NCI-H187 treated with DMSO at 0.1 percent for 48 hours (cell line): ENCODE data around the gene UCHL1.
"Not testable (repeated sequence)": the region's sequence is repeated elsewhere in the genome, so short reads cannot be mapped to it uniquely, and the experiment has no call there.

Source experiments
- DNase-seq: peaks from one replicate; lab custom pipeline; 2025; lab: John Stamatoyannopoulos, UW

Gene UCHL1

GRCh38 chr4:41236508-41236907 is 20.2 kb upstream of the UCHL1 start:
- DNase-seq: no peak

DNA sequence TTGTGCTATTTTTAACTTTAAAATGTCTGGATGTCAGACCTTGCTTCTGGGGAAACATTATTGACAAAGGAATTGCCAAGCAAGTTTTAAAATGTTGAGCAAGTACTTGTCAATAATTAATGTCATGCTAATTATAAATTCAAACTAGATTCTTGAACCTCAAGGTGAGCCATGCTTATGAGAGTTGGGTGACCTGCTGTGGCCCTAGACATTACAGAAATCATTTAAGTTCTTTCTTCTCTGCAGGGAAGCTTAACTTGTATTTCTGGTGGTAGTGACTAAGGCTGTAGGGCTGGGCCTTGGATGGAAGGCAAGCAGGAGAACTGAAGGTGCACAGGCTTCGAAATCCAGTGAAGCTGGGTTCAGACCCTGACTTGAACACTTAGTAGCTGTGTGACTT is 14.8 kb upstream of the UCHL1 start:
- DNase-seq: no peak

DNA sequence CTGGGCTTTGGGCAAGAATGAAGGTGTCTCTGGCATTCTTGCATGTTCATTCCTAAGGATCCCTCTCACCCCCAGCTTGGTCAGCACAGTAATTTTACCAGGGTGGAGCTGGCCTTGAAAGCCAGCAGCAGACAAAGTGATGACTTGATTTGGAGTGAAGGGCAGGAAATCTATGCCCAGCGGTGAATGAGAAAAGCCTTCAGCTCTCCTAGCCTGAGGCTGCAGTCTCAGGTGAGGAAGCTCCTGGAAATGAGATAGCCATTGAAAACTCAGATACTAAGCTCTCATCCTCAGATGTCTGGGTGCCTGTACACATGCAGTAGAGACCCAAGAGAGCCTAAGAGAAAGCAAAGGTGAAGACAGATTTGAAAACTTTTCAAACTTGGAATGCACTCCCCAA is 10.7 kb upstream of the UCHL1 start:
- DNase-seq: no peak

DNA sequence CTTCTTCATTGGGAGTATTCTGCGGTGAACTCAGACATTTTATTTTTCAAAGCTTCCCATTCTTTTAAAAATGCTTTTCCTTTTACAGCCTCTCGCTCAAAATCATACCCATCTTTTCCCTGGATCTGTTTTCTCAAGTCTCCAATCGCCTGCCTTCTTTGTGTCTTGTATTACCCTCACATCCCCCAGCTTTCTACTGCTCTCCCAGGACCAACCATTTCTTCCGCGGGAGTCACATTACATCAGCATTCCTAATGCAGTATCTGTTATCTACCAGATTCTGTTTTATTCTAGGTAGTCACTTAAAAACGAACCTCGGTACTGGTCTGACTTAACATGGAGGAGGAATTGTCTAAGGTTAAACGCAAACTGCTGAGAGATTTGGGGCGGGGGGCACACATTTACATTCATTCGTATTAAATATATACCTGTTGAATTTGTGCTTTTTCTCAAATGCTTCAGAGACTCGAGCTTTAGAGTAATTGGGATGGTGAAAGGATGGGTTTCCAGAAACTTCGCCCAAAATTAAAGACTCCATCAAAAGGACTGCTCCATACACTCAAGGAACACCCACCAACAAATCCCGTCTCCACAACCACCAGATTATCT is 493 bp upstream of the UCHL1 start:
- DNase-seq: peak; percentile 6

- DNase-seq: no peak
These were observed 651 bp downstream of the UCHL1 start for GRCh38 chr4:41257257-41257901.

- DNase-seq: no peak
These were observed 1.2 kb downstream of the UCHL1 start for GRCh38 chr4:41257906-41258305.

GRCh38 chr4:41258783-41259182 is 2.1 kb downstream of the UCHL1 start:
- no peak for DNase-seq

DNA sequence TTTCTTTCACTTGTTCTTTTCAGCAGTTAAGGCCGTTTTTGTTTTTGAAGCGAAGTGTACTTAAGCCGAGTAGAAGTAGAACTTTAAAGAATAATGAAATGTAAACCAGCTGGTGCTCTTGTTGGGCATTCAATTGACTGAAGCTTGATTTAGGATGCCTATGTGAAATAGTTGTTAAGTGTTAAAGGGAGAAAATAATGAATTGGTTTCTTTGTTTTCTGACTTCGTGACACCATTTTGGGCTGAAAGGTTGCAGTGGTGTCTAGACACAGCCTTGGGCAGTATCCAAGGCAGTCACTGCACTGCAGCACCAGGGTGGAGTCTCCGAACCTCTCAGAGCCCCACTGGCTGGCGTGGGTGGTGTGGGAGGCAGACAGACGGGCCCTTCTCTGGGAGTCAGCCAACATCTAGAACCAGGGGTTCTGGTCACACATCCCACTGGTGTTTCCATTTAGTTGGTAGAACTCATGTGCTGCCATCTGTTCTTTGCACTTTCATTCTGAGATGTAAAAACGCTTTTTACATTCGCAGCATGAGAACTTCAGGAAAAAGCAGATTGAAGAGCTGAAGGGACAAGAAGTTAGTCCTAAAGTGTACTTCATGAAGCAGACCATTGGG is 3.5 kb downstream of the UCHL1 start:
- no peak for DNase-seq

- DNase-seq: no peak
These were observed 5.5 kb downstream of the UCHL1 start for GRCh38 chr4:41262198-41262597.

GRCh38 chr4:41264212-41264611 is 7.5 kb downstream of the UCHL1 start:
- DNase-seq: no peak

DNA sequence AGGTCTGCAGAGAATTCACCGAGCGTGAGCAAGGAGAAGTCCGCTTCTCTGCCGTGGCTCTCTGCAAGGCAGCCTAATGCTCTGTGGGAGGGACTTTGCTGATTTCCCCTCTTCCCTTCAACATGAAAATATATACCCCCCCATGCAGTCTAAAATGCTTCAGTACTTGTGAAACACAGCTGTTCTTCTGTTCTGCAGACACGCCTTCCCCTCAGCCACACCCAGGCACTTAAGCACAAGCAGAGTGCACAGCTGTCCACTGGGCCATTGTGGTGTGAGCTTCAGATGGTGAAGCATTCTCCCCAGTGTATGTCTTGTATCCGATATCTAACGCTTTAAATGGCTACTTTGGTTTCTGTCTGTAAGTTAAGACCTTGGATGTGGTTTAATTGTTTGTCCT is 11.3 kb downstream of the UCHL1 start:
- peak; percentile 95 for DNase-seq

- no peak for DNase-seq
These were observed 12.2 kb downstream of the UCHL1 start for GRCh38 chr4:41268721-41269517.

DNA sequence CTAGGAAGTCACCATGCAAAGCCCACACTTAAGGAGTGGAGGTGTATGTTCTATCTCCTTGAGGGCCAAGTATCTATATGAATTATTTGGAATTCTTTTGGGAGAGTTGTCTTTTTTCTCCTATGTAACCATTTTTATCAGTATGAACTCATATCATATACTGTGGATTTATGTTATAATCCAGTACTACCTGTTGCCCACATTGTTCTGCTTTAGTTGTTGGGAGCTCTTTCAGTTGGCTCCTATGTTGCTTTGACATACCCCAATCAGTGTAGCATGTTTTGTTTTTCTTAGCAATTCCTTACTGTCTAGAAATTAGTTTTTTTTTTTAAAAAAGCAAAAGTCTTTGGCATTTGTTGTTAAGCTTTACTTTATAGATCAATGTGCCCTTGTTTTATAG is 13.0 kb downstream of the UCHL1 start:
- DNase-seq: no peak

DNA sequence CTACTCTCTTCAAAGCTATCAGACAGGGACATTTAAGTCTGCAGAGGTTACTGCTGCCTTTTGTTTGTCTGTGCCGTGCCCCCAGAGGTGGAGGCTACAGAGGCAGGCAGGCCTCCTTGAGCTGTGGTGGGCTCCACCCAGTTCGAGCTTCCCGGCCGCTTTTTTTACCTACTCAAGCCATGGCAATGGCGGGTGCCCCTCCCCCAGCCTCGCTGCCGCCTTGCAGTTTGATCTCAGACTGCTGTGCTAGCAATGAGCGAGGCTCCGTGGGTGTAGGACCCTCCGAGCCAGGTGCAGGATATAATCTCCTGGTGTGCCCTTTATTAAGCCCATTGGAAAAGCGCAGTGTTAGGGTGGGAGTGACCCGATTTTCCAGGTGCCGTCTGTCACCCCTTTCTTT is 19.2 kb downstream of the UCHL1 start:
- not testable (repeated sequence) for DNase-seq

GRCh38 chr4:41280010-41280409 is 23.3 kb downstream of the UCHL1 start:
- no peak for DNase-seq

DNA sequence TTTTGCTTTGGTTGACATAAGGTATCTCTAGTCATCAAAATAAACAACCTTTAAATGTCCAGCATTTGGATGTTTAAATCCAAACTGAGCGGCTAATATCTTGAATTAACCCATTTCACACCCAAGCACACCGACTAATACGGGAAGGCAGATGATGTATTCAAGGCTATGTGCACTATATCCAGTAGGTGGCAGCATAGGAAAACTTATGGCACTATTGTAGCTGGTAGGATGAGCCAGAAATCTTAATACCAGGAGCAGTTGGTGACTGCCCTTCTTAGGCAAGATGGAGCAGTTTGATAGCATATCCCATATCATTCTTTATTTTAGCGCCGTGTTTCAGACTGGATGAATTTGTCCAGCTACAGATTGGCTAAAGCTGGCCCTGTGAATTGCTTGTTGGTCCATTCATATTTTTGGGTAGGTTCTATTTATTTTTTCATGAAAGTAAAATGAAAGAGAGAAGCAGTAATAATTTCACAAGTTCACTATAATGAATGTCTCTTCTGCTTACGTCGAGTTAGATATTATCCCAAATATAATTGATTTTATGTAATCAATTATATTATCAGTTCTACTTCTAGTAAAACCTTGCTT is 24.4 kb downstream of the UCHL1 start:
- peak; percentile 86 for DNase-seq

- DNase-seq: no peak
These were observed 25.6 kb downstream of the UCHL1 start for GRCh38 chr4:41282366-41282765.

DNA sequence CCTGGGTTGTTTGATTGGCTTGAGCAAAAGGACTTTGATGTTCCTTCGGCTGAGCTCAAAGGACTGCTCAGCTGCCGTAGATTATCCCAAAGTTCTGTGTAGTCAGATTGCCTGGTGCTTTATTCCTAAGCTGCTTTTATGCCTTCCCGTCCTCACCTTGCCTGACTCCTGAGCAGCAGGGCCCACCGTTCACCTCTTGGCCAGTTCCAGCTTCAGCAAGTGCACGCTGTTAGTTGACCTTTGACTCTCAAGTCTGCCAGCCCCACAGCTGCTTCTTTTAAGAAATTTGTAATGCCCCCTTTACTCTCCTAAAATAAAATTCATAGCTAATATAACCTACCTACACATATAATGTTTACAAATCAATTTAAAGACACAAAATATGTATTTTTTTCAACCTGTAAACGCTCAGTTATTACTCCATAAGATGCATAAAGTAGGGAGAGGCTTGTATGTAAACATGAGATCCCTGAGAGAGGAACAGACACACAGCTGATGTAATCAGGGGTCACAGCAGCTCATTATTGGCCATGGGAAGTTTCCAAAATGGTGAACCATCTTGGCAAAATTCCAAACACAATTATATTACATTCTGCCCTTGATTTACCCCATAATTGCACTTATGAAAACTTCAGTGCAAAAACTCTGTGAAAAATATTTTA is 28.6 kb downstream of the UCHL1 start:
- no peak for DNase-seq

- DNase-seq: no peak
These were observed 29.1 kb downstream of the UCHL1 start for GRCh38 chr4:41285864-41286235.

GRCh38 chr4:41287005-41287404 is 30.3 kb downstream of the UCHL1 start:
- DNase-seq: no peak

- DNase-seq: no peak
These were observed 31.1 kb downstream of the UCHL1 start for GRCh38 chr4:41287852-41288251.

DNA sequence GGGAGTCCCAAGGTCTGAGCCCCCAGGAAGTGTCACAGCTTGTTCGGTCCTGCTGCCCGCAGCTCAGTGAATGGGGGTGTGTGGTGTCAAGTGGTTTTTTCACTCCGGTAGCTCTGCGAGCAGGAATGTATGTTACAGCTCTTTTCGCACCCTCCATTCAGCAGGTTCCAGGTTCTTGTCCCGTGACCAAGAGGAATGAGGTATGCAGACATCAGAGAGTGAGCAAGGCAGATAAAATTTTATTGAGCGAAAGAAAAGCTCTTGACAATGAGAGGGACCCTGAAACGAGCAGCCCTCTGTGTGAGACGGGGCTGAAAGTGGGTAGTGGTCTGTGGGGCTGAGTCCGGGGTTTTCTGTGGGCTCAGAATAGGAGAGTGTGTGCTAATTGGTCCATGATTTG is 31.5 kb downstream of the UCHL1 start:
- no peak for DNase-seq
